HCT116 (cell line): ENCODE measurements around the gene ZNF579. TPM values are rescaled to one million over a fixed set of nuclear protein-coding genes. Genes with fewer than 3 reads are reported as not detected.
A peak's percentile ranks its signal among the peaks of the same experiment; 100 is the strongest.

Experiments used
- ATAC-seq: fragments of 200-7000 bp; cut with Tn5 transposase; 2 replicates; pipeline ENCODE4 v1.9.1; 2020; ENCODE audit warnings: mild to moderate bottlenecking, moderate library complexity
- BruUV-seq: library from RNA; stranded (reverse); fragments of 400-500 nt; replicated peaks from 2 replicates; lab custom pipeline; 2021; lab: Mats Ljungman, UMichigan
- CTCF ChIA-PET: fragments of 300-600 bp; sonication (Branson Sonifier 250); formaldehyde crosslinking; loops from one replicate; lab custom pipeline; 2021; ENCODE audit warnings: antibody characterized with exemption; lab: Charles Lee
- POLR2A ChIA-PET: fragments of 300-600, 350-600 bp; sonication (Branson Sonifier 250); formaldehyde crosslinking; loops from one replicate; lab custom pipeline; 2021; ENCODE audit warnings: antibody characterized with exemption; lab: Charles Lee
- RAD21 ChIA-PET, 2 experiments: fragments of 300-600 bp; sonication (Branson Sonifier 250); formaldehyde crosslinking; loops; one replicate each; lab custom pipeline; 2023; ENCODE audit warnings: low total read pairs in 2 of 2; ENCODE audit not compliant: uncharacterized antibody in 2 of 2, unreplicated experiment in 2 of 2, low non-redundant PET in 1 of 2; lab: Charles Lee
- DNase-seq: peaks from one replicate; pipeline ENCODE4 v3.0.0-alpha.2; 2010; ENCODE audit warnings: low read depth, low spot score
- H2AFZ ChIP-seq: fragments of 200-600 bp; shearing (Covaris generic), sonication (generic); 2 replicates; pipeline ENCODE4 v1.6.1; 2017; ENCODE audit warnings: low read depth, mixed run types, mixed read lengths, antibody characterized with exemption, low read length; ENCODE audit not compliant: poor library complexity, severe bottlenecking
- H3K27ac ChIP-seq: 2 replicates; pipeline ENCODE4 v1.5.1; 2012; ENCODE audit warnings: low read depth, low read length
- H3K27me3 ChIP-seq: fragments of 200-600 bp; sonication (generic); 2 replicates; pipeline ENCODE4 v1.6.1; 2016; ENCODE audit warnings: mixed run types, low read length, mixed read lengths; ENCODE audit not compliant: insufficient read depth
- H3K36me3 ChIP-seq, 2 experiments: fragments of 200-500 bp in 1 of 2; fragments of 200-600 bp in 1 of 2; sonication (Bioruptor generic) in 1 of 2; sonication (generic) in 1 of 2; 2 replicates each; pipeline versions ENCODE4 v1.5.1 to v1.6.1; 2014 to 2016; ENCODE audit warnings: low read length in 2 of 2, inconsistent platforms in 1 of 2, mixed read lengths in 1 of 2, mixed run types in 1 of 2; ENCODE audit not compliant: insufficient read depth in 2 of 2, control insufficient read depth in 1 of 2
- H3K4me1 ChIP-seq, 2 experiments: fragments of 200-600 bp in 1 of 2; sonication (generic) in 1 of 2; 2 replicates each; pipeline versions ENCODE4 v1.5.1 to v1.6.1; 2012 to 2017; ENCODE audit warnings: low read length in 2 of 2, inconsistent platforms in 1 of 2, mild to moderate bottlenecking in 1 of 2, mixed read lengths in 1 of 2, mixed run types in 1 of 2, moderate library complexity in 1 of 2; ENCODE audit not compliant: insufficient read depth in 2 of 2, control insufficient read depth in 1 of 2
- H3K4me2 ChIP-seq: fragments of 200-600 bp; sonication (generic); 2 replicates; pipeline ENCODE4 v1.6.1; 2017; ENCODE audit warnings: mixed run types, low read length, mixed read lengths
- H3K4me3 ChIP-seq, 2 experiments: fragments of 200-600 bp in 1 of 2; sonication (generic) in 1 of 2; replicated peaks in 1 of 2; 2 replicates each; pipeline ENCODE4 v1.5.1; 2011 to 2016; ENCODE audit warnings: low read length in 2 of 2, control low read depth in 1 of 2, low read depth in 1 of 2, mild to moderate bottlenecking in 1 of 2, mixed read lengths in 1 of 2, mixed run types in 1 of 2
- H3K79me2 ChIP-seq: fragments of 200-600 bp; sonication (generic); 2 replicates; pipeline ENCODE4 v1.6.1; 2017; ENCODE audit warnings: mild to moderate bottlenecking, mixed run types, low read length, moderate library complexity, mixed read lengths; ENCODE audit not compliant: insufficient read depth
- H3K9ac ChIP-seq: fragments of 200-600 bp; sonication (generic); 2 replicates; pipeline ENCODE4 v1.6.1; 2016; ENCODE audit warnings: low read length, mixed read lengths
- H3K9me2 ChIP-seq: fragments of 200-600 bp; sonication (generic), shearing (Covaris generic); 2 replicates; pipeline ENCODE4 v1.6.1; 2017; ENCODE audit warnings: mixed run types, mild to moderate bottlenecking, moderate library complexity; ENCODE audit not compliant: insufficient read depth
- H3K9me3 ChIP-seq, 2 experiments: fragments of 200-500 bp in 1 of 2; fragments of 200-600 bp in 1 of 2; sonication (Bioruptor generic) in 1 of 2; sonication (generic) in 1 of 2; 2 replicates each; pipeline ENCODE4 v1.6.1; 2014 to 2017; ENCODE audit warnings: low read length in 2 of 2, mixed read lengths in 2 of 2, inconsistent platforms in 1 of 2, low read depth in 1 of 2, mild to moderate bottlenecking in 1 of 2, mixed run types in 1 of 2, moderate library complexity in 1 of 2; ENCODE audit not compliant: control insufficient read depth in 1 of 2, insufficient read depth in 1 of 2
- H4K20me1 ChIP-seq: fragments of 200-600 bp; sonication (generic), shearing (Covaris generic); 2 replicates; pipeline ENCODE4 v1.6.1; 2017; ENCODE audit warnings: mixed run types, mild to moderate bottlenecking, moderate library complexity; ENCODE audit not compliant: insufficient read depth
- EGR1 ChIP-seq: IDR thresholded peaks from 2 replicates; pipeline ENCODE4 v1.6.1; 2012; ENCODE audit warnings: low read depth
- MAX ChIP-seq: IDR thresholded peaks from 2 replicates; pipeline ENCODE4 v1.6.1; 2012
- POLR2AphosphoS5 ChIP-seq: IDR thresholded peaks from 2 replicates; pipeline ENCODE4 v1.6.1; 2011; ENCODE audit warnings: mild to moderate bottlenecking, low read depth, low read length, moderate library complexity
- RAD21 ChIP-seq: IDR thresholded peaks from 2 replicates; pipeline ENCODE4 v1.6.1; 2012; ENCODE audit warnings: low read depth, mild to moderate bottlenecking
- SIN3A ChIP-seq: IDR thresholded peaks from 2 replicates; pipeline ENCODE4 v1.6.1; 2012; ENCODE audit warnings: low read depth
- SP1 ChIP-seq: IDR thresholded peaks from 2 replicates; pipeline ENCODE4 v1.6.1; 2012; ENCODE audit warnings: low read depth
- SRF ChIP-seq: IDR thresholded peaks from 2 replicates; pipeline ENCODE4 v1.6.1; 2012; ENCODE audit warnings: low read depth
- ZBTB33 ChIP-seq: IDR thresholded peaks from 2 replicates; pipeline ENCODE4 v1.6.1; 2011; ENCODE audit warnings: mild to moderate bottlenecking, low read length, moderate library complexity; ENCODE audit not compliant: insufficient replicate concordance; ENCODE audit errors: extremely low read depth
- intact Hi-C: fragments of 100-400 bp; cut with micrococcal nuclease; formaldehyde crosslinking; loops from 2 replicates; pipeline ENCODE4 v1.10.0; 2022
- total RNA-seq: library from RNA; stranded (reverse); gene quantifications from one replicate; pipeline ENCODE4 v1.2.1, GENCODE V29; 2021; ENCODE audit not compliant: unreplicated experiment

ZNF579 gene
- total RNA-seq, 1 experiment from 2014 or later = 24.1 TPM

- no TSS peak for BruUV-seq
- ATAC-seq (peak; percentile 81), DNase-seq (peak; percentile 92)
- ChIA-PET RAD21 (no interaction called here), POLR2A (interaction anchor here (1.0 to 1.6 kb wide), 5 partner anchors 17 to 129 kb away, joined by 3 to 10 read pairs (median 4); partner anchors contain the start of genes ZNF628 and ZNF784), CTCF (interaction anchor here (1.1 to 1.9 kb wide), 9 partner anchors 14 to 143 kb away, joined by 3 to 10 read pairs (median 4); partner anchors contain the start of genes U2AF2 and ZNF784)
- Histone ChIP-seq H3K4me1 (peaks cover 26 to 46% of the 10 kb centered on the region in 2 experiments), H2AFZ (no peak overlapping the region), H3K9me2 (no peaks in the 10 kb centered on the region), H3K27ac (peak overlapping the region; percentile 98), H4K20me1 (no peaks in the 10 kb centered on the region), H3K9me3 (no peaks in the 10 kb centered on the region), H3K36me3 (peaks cover 4 to 21% of the 10 kb centered on the region in 2 experiments; a peak in 2 of 4 replicates), H3K9ac (peak overlapping the region; percentile 92), H3K4me3 (peak overlapping the region; percentile 89 to 93), H3K79me2 (peaks cover 44% of the 10 kb centered on the region), H3K27me3 (no peaks in the 10 kb centered on the region), H3K4me2 (peak overlapping the region; percentile 86)
- intact Hi-C loops = no loop called here
- TF ChIP-seq ZBTB33 (peak; percentile 44), SRF (no peak), SIN3A (no peak), MAX (peak; percentile 69), POLR2AphosphoS5 (peak; percentile 68), SP1 (peak; percentile 31; the same call in 1 of the 2 replicates), RAD21 (no peak), EGR1 (peak; percentile 79)
Measured at GRCh38 chr19:55605207-55605636, 24.6 kb upstream of the ZNF579 start.
